OCI-LY7 (cell line): ENCODE results near the gene MOGAT3.

Experiments used
- CTCF ChIP-seq: fragments of 200-600 bp; sonication (generic); conservative IDR thresholded peaks from 2 replicates; pipeline ENCODE4 v1.5.1; 2014; ENCODE audit warnings: mild to moderate bottlenecking, antibody characterized with exemption, low read length, moderate library complexity, mixed read lengths
- EZH2phosphoT487 ChIP-seq: fragments of 200-600 bp; sonication (generic); IDR thresholded peaks from 2 replicates; pipeline ENCODE4 v1.6.1; 2018; ENCODE audit warnings: low read depth, borderline replicate concordance, mild to moderate bottlenecking, mixed run types, antibody characterized with exemption, low read length, moderate library complexity, mixed read lengths

- TF ChIP-seq CTCF = no peak
- no peak for TF ChIP-seq EZH2phosphoT487
Observed at GRCh38 chr7:101186194-101186593, 14.6 kb downstream of the MOGAT3 start.
